ENCODE data around the gene SMYD3.
"Not testable (repeated sequence)": the region's sequence is repeated elsewhere in the genome, so short reads cannot be mapped to it uniquely, and the experiment has no call there.

The SMYD3 gene

DNA sequence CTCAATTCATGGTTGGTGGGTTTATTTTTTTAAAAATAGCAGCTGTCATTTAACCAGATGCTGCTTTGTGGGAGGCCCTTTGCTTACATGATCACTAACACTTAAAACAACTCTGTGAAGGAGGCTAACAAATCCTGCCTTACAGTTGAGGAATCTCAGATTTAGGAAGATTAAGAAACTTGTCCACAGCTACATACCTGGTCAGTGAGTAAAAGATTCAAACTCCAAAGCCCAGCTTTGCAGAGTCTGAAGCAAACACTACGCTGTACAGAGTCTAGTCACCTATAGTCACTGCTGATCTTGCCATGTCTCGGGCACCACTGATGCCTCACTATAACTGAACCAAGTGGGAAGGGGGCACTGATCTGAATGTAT lies 535.4 kb downstream of the SMYD3 start:
- Histone ChIP-seq H3K27me3 (ENCODE audit: insufficient read depth, poor library complexity, severe bottlenecking) (no peaks in the 10 kb centered on the region), H3K27ac (replicated peaks) (no peak overlapping the region), H3K4me3 (replicated peaks; ENCODE audit: insufficient read depth, low read length) (no peak overlapping the region)
- TF ChIP-seq, protein P1, sequence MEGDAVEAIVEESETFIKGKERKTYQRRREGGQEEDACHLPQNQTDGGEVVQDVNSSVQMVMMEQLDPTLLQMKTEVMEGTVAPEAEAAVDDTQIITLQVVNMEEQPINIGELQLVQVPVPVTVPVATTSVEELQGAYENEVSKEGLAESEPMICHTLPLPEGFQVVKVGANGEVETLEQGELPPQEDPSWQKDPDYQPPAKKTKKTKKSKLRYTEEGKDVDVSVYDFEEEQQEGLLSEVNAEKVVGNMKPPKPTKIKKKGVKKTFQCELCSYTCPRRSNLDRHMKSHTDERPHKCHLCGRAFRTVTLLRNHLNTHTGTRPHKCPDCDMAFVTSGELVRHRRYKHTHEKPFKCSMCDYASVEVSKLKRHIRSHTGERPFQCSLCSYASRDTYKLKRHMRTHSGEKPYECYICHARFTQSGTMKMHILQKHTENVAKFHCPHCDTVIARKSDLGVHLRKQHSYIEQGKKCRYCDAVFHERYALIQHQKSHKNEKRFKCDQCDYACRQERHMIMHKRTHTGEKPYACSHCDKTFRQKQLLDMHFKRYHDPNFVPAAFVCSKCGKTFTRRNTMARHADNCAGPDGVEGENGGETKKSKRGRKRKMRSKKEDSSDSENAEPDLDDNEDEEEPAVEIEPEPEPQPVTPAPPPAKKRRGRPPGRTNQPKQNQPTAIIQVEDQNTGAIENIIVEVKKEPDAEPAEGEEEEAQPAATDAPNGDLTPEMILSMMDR (IDR thresholded peaks at IDR 0.05; ENCODE audit: insufficient read depth, low read length) = no peak
- DNase-seq (ENCODE audit: low read depth in 1 of 2, low spot score in 1 of 2) = no peak

DNA sequence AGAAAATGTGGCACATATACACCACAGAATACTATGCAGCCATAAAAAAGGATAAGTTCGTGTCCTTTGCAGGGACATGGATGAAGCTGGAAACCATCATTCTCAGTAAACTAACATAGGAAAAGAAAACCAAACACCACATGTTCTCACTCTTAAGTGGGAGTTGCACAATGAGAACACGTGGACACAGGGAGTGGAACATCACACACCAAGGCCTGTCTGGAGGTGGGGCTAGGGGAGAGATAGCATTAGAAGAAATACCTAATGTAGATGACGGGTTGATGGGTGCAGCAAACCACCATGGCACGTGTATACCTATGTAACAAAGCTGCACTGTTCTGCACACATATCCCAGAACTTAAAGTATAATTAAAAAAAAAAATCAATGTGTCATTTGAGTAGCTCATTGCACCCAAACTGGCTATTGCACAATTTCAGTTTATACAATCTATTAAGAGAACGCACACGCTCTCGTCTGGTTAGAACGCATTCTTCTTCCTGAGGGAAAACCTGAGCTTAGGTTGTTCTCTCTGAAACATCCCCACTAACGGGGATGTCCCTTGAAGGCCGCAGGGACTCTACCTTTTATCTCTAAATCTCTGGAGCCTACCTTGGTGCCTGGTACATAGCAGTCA lies 535.9 kb downstream of the SMYD3 start:
- DNase-seq (ENCODE audit: low read depth in 1 of 2, low spot score in 1 of 2); H3K27ac ChIP-seq (replicated peaks); H3K27me3 ChIP-seq (ENCODE audit: insufficient read depth, poor library complexity, severe bottlenecking); H3K4me3 ChIP-seq (replicated peaks; ENCODE audit: insufficient read depth, low read length): not testable (repeated sequence)

DNA sequence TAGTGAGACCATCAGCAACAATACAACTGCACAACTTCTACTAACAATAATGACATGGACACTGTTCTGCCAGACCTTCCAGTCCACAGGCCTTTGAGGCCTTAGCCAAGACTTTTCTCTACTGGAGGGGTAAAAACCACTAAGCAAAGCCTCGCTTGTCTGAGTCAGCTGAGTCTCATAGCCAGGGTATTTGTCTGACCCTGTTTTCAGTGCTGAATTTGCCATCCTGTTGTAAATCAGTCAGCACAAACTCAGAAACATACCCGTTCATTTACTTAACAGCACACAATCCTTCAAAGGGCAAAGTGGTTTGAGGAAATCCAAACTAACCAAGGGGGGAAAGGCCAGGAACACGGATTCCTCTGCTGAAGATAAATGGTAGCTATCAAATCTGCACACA lies 537.8 kb downstream of the SMYD3 start:
- Histone ChIP-seq H3K27me3 (ENCODE audit: insufficient read depth, poor library complexity, severe bottlenecking) (no peaks in the 10 kb centered on the region), H3K4me3 (replicated peaks; ENCODE audit: insufficient read depth, low read length) (no peak overlapping the region), H3K27ac (replicated peaks) (no peak overlapping the region)
- no peak for TF ChIP-seq GABPA (IDR thresholded peaks at IDR 0.05; ENCODE audit: low read depth)
- TF ChIP-seq, protein P1 (IDR thresholded peaks at IDR 0.05; ENCODE audit: insufficient read depth, low read length) = no peak
- no peak for TF ChIP-seq SPI1 (IDR thresholded peaks at IDR 0.05; ENCODE audit: borderline replicate concordance, low read depth)
- no peak for TF ChIP-seq POLR2AphosphoS5 (IDR thresholded peaks at IDR 0.05; ENCODE audit: low read depth)
- TF ChIP-seq, protein P2, sequence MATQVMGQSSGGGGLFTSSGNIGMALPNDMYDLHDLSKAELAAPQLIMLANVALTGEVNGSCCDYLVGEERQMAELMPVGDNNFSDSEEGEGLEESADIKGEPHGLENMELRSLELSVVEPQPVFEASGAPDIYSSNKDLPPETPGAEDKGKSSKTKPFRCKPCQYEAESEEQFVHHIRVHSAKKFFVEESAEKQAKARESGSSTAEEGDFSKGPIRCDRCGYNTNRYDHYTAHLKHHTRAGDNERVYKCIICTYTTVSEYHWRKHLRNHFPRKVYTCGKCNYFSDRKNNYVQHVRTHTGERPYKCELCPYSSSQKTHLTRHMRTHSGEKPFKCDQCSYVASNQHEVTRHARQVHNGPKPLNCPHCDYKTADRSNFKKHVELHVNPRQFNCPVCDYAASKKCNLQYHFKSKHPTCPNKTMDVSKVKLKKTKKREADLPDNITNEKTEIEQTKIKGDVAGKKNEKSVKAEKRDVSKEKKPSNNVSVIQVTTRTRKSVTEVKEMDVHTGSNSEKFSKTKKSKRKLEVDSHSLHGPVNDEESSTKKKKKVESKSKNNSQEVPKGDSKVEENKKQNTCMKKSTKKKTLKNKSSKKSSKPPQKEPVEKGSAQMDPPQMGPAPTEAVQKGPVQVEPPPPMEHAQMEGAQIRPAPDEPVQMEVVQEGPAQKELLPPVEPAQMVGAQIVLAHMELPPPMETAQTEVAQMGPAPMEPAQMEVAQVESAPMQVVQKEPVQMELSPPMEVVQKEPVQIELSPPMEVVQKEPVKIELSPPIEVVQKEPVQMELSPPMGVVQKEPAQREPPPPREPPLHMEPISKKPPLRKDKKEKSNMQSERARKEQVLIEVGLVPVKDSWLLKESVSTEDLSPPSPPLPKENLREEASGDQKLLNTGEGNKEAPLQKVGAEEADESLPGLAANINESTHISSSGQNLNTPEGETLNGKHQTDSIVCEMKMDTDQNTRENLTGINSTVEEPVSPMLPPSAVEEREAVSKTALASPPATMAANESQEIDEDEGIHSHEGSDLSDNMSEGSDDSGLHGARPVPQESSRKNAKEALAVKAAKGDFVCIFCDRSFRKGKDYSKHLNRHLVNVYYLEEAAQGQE (IDR thresholded peaks at IDR 0.05; ENCODE audit: insufficient replicate concordance, low read depth) = no peak
- no peak for DNase-seq (ENCODE audit: low read depth in 1 of 2, low spot score in 1 of 2)

DNA sequence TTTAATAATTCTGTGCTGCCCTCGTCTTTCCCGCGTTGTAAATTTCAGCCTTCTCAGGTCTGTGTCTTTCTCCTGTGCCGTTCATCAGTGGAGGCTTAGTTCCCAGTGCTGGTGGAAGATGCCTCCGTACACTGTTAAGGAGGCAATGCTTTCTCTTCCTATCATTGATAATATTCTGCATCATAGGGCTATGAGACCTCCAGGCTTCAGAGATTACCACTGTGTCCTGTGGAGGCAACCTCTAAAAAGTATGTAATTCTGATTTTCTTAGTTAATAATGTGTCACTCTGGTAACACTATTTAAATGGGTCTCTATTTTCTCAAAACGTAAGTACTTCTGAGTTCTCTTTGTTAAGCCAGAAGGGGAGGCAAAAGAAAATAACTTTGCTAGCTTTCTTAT lies 538.3 kb downstream of the SMYD3 start:
- no peak for DNase-seq (ENCODE audit: low read depth in 1 of 2, low spot score in 1 of 2)
- TF ChIP-seq SPI1 (IDR thresholded peaks at IDR 0.05; ENCODE audit: borderline replicate concordance, low read depth) (no peak), POLR2AphosphoS5 (IDR thresholded peaks at IDR 0.05; ENCODE audit: low read depth) (no peak), GABPA (IDR thresholded peaks at IDR 0.05; ENCODE audit: low read depth) (no peak)
- TF ChIP-seq, protein P2 (IDR thresholded peaks at IDR 0.05; ENCODE audit: insufficient replicate concordance, low read depth) = no peak
- TF ChIP-seq, protein P1 (IDR thresholded peaks at IDR 0.05; ENCODE audit: insufficient read depth, low read length) = no peak
- no peak overlapping the region for H3K27ac ChIP-seq (replicated peaks)
- no peak overlapping the region for H3K4me3 ChIP-seq (replicated peaks; ENCODE audit: insufficient read depth, low read length)
- no peaks in the 10 kb centered on the region for H3K27me3 ChIP-seq (ENCODE audit: insufficient read depth, poor library complexity, severe bottlenecking)
